Fibroblast of skin of right quadriceps (primary cell): Measurements from ENCODE around the gene RAPGEF1.
"Not testable (repeated sequence)": the region's sequence is repeated elsewhere in the genome, so short reads cannot be mapped to it uniquely, and the experiment has no call there.

Experiments used
- DNase-seq: peaks from one replicate; pipeline ENCODE4 v3.0.0-alpha.2; 2013

The RAPGEF1 gene

DNA sequence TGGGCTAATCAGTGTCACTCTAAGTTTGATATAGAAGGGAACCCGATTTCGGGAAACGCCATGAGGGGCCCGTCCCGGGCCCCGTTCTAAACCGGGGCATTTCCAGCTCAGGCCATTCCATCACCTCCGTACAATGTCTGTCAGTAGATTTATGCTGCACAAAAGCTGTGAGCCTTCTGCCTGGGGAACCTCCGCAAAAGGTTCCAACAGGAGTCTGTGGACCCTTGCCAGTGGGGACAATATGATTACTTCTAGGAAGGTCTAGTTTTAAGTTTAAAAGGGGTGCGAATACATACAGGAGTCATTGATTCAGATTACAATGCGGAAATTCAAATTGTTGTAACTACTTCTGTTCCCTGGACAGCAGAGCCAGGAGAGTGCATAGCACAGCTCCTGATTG, 57.6 kb downstream of the RAPGEF1 start:
- no peak for DNase-seq

DNA sequence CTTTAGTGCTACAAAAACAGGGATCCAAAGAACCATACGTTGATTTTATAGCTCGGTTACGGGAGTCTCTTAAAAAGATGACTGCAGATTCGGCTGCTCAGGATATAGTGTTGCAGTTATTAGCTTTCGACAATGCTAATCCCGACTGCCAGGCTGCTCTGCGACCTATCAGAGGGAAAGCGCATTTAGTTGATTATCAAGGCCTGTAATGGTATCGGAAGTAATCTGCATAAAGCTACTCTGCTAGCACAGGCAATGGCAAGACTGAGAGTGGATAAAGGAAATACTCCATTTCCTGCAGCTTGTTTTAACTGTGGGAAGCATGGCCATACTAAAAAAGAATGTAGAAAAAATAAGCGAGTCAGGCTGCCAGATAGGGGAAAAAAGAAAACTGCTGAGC, 58.0 kb downstream of the RAPGEF1 start:
- not testable (repeated sequence) for DNase-seq

DNA sequence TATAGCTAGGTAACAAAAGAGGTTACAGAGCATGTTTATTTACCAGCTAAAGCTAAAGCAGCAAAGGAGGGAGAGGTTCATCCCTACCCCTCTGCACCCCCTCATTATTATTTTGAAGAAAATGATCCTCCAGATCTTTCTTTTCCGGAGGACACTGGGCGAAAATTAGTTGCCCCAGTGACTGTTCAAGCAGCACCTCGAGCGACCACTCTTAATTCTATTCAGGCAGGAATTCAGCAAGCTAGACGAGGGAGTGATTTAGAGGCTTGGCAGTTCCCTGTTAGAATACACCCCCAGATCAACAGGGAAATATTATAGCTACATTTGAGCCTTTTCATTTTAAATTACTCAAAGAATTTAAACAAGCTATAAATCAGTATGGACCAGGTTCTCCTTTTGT, 58.8 kb downstream of the RAPGEF1 start:
- DNase-seq, result not testable (repeated sequence)

DNA sequence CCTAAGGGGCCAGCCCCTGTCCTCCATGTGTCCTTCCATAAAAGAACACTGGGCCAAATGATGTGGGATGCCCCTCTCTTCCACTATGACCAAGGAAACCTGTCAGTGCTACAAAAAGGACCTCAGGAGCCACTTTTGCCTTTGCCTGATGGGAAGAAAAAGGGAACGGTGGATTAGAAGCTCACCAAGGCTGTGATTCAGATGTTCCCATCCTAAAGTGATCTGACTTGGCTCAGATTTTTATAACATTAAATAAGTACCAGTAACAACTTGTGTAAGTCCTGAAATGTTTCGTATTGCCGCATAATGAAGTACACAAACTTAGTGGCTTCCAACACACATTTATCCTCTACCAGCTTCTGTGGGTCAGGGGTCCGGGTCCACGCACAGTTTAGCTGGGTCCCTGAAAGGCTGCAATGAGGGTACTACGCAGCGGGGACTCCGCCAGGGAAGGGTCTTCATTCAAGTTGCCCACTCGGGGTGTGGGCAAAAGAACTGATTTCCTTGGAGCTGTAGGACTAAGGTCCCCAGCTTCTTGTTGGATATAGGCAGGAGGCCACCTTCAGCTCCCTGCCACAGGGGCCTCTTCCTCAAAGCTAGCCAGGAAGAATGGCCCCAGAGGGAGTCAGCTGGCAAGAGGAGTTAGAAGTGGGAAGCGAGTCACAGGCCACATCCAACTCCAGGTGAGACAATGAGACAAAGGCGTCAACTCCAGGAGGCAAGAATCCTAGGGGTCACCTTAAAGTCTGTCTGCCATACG, 60.4 kb downstream of the RAPGEF1 start:
- no peak for DNase-seq

DNA sequence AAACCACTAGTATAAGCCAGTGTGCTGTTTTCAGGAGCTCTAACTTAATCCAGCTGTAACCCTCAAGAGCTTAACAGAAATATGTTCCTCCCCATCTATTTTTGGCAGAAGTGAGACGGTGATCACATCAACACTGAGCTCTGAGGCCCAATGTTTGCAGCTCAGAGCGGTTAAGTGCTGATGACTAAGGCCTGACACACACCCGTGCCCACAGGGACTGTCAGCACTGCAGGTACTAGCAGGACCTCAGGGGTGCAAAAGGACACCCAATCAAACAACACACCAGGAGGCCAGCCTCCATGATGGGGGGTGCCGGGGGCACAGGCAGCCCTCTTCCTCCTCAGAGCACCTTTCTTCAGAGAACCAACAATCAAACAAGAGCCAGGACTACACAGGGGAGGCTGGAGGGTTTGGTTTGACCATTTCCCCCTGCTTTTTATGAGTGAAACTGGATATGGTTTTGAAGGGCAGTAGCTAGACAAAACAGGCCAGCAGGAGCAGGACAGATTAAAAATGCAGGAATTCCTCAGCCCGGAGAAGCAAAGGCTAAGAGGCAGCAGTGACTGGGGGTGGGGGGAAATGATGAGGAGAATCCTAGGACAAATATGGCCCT, 61.3 kb downstream of the RAPGEF1 start:
- peak; percentile 98 for DNase-seq

DNA sequence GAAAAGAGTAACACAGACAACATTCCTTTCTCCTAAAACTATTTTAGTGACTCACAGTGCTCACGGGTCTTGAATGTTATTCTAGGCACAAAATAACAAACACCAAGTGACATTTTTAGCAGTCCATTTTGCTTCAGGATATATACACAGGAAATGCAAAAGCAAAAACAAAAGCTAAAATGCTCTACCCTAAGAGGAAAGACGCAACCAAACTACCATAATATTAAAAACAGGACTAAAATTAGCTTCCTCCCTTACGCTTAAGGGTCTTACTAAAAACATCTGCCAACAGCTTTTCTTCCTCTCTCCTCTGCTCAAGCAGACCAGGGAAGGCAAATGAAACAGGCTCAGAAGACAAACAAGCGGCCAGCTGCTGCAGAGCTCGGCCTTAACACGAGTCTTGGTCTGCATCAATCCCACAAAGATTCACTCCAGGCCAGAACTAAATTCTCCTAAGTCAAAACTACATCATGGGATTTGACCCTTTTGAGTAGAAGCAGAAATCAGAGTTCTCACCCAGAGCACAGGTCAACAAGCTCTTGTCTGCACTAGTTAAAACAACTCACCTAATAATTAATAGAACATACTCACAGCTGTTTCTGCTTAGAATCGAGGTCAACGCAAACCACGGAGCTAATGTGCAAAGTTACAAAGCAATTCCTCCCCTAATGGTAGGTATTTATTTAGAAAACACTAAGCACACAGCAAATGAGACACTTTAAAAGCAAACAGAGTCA, 62.3 kb downstream of the RAPGEF1 start:
- DNase-seq, result peak; percentile 77

DNA sequence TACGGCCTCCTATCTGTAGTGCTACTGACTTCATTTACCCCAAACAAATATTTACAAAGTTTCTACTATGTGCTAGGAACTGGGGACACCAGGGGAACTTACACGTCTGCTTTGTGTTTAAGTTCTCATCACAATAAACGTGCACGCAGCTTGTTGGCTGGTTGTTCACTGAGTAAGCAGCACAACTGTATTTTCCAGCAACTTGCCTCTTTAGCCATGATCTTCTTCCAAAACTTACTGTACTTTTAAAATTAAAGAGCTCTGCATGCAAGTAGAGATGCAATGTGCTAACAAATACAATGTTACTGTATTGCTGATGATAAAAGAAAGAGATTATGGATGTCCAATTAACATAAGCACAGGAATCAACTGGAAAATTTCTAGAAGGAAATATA, 62.8 kb downstream of the RAPGEF1 start:
- no peak for DNase-seq

DNA sequence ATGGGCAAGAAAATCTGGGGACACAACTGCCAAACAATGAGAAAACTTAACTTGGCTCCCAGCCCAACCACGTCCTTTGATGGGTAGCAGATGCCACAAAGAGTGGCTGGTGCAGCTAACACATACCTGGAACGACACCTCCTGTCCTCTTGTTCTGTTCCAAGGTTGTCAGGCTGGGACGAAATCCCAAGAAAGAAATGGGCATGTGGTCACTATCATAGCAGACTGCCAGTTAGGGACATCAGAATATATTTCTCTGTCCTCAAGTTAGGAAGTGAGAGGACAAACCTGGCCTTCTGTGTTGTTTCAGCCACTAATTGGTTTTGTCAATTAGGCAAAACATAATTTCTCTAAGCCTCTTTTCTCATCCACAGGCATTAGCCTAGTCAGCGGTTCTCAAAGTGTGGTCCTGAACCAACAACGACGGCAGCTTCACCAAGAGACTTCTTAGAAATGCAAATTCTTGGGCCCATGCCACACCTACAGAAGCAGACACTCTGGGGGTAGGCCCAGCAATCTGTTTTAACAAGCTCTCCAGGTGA, 63.4 kb downstream of the RAPGEF1 start:
- no peak for DNase-seq

DNA sequence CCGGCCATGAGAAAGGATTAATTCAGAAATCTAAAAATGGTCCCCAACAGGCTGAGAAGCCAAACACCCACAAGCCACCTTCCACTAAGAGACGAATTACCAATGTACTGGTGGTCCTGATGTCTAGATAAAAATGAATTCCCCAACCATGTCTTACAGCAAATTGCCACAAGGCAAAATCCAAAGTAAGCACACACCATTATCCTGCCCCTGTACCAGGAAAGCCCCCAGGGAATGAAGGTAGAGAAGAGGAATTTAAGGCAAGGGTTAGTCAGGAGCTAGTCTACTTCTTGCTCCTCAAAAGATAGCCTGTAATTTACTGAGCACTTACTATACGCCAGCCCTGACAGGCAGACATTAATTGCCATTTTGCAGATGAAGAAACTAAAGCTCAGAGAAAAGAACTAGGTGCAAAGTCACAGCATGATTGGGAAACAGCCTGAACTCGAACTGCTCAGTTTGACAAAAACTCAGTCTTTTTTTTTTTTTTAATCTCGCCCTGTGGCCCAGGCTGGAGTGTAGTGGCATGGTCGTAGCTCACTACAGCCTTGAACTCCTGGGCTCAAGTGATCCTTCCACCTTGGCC, 64.3 kb downstream of the RAPGEF1 start:
- DNase-seq, result no peak

DNA sequence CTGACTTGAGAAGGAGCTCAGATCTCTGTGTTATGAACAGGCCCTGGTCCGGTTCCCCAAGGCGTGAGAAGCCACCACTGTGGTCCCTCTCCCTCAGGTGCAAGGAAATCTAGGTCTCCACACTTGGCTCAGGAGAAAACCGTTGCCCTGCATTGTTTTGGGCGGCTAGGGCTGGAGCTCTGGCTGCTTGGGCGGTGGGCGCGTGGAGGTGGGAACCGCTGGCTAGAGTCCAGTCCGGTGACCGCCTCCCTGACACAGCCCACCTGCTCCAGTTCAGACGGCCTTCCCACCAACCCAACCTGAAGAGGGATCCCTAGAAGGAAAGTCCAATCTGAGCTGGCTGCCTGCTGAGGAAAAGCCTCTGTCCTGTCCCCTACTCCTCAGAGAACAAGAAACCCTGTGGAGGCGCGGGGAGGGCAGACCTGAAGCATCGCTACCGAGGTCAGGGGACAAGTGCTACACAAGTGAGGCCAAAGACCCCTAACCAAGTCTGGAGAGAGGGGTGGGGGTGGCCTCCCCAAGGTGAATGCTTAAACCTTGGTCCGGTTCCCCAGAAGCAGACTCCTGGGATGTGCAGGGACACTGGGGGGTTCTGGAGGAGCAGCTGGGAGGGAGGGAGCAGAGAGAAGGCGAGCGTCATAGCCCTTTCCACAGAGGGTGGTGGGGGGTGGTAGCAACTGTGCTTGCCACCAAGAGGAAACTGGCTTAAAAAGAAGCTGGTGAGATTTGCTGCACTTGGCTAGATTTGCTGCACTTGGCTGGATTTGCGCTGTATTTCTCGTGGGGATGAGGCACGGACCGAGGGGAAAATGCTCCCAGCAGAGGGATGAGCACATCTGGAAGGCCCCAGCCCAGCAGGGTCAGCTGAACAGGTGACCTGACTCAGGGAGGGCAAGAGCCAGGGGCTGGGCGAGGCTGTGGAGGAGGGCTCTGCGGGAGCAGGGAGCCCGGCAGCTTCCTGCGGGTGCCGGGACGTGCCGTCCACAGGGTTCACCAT, 65.2 kb downstream of the RAPGEF1 start:
- no peak for DNase-seq

DNA sequence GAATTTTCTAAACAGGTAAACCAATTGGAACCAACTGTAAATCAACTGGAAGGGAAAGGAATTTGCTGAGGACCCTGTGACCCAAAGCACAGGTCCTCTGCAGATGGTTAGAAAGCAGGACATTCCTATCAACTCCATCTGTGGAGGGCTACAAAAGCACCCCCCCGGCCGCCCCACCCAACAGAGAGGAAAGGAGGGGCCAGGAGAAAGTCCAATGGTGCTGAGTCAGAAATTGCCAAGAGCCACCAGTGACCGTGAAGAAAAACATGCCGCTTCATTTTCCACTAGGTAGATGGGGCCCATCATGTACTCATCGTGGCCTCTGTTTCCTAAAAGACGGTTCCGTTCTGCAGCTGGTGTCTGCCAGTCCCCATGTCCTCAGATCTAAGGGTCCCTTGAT, 66.3 kb downstream of the RAPGEF1 start:
- DNase-seq, result no peak

DNA sequence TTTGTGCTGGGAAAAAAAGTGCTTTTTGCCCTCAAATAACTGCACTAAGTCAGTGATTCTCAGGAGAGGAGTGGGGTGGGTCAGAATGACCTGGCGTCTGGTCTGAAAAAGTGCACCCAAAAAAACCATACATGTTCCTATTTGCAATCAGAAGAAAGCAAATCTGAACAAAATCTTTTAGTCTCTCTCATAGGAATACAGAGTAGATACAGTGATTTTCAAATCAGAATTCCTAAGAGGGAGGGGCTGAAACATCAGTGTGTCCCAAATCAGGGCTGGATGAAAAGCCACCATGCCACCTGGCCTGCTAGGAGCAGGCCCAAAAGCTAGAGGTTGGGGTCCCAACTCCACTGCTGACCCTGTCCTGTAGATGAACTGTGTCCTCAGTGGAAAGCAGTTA, 66.8 kb downstream of the RAPGEF1 start:
- DNase-seq, result no peak

DNA sequence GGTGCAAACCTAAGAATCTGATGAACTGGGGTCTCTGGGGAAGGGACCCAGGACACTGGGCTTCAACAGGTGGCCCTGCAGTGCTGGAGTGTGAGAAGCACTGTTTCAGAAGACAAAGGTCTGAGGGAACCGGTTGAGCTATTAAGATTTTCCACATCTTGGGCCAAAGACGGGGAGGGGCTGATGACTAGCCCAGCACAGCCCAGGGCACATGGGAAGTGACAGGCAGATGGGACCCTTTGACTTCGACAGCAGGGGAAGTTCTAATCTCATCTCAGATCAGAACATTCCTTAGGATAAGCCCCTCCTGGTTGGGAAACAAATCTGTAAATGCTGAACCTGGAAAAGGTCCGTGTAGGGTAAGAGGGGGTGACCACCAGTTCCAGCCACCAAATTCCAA, 67.4 kb downstream of the RAPGEF1 start:
- DNase-seq, result no peak

DNA sequence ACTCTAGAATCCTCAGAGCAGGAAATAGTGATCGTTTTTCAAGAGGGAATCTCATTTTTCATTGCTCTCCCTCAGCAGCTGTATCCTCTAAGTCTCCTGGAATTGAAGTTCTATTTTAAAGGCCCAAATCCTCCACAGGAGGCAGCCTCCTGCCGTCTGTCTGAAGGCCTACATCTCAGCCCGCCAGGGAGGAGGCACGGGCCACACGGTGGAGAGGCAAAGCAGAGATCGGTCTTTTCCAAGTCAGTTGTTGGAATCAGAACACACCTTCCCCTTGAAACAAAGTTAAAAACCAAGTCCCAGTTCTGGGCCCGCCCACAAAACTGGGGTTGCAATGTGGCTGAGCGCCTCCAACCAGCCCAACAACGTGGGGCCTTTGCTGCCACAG, 68.7 kb downstream of the RAPGEF1 start:
- DNase-seq, result no peak

DNA sequence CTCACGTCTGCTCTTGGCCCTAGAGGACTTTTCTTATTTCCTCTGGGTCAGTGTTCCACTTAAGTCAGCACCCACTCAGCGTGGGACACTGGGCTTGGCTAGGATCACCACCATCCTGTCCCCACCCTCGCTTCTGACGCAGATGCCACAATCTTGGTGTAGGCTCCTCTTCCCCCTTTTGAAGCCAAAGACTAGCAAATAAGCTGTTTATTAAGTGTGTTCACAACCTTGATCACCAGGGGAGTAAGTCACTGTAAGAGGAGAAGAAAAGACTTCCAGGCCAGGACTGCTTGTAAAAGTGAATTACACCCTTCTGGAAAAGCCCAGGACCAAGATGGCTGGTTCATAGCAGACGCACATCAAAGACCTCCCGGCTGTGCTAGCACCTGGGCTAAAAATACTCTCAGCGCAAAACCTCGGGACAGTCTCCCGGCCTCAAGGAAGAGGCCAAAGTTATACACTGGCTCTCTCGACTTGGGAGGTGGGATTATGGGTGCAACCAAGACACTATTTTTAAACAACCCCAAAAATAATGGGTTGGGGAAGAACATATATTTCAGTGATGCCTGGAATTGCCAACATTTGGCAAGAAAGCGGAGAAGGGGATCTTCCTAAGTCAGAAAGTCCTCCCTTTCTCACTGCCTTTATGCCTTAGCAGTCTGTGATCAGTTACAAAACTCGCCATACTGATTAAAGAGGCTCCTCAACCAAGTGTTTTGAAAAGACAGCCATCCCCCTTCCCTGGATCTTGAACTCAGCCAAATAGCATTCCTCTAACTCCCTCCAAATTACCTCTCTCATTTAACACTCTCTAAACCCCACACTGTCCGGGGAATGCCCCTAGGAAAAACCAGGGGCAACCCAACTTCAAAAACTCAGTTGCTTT, 69.4 kb downstream of the RAPGEF1 start:
- no peak for DNase-seq

DNA sequence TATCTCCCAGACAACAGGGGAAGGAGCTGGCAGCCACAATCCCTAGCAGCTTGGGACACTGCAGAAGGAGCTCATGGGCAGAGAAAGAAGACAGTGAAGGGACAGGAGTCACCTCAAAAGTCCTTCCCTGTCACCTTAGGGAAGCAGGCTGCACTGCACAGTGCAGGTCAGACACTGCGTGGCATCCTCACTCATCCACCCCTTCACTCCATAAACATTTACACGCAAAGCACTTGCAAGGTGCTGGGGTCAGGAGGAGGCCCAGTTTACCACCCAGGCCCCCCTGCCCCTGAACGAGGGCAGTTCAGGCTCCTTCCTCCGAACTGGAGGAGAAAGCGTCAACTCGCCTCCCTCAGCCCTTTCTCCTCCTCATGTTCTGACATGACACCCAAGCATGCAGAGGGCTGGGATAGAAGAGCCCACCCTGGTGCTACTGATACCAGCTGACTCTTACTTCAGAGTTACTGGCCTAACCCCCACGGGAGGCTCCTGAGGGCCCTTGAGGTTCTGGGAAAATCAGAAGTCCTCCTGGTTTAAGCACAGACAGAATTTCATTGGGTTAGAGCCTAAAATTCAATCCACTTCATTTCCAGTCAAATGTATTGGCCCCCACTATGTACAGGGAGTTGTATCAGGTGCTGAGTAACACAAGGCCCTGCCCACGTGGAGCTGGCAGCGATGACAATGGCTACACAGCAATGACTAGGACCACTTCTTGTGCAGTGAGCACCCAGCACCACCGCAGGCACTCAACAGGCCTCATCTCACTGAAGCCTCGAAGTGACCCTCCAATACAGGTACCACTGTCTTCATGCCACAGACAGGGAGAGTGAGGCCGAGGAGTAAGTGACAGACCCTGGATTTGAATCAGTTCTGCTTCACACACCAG, 70.4 kb downstream of the RAPGEF1 start:
- DNase-seq, result no peak

DNA sequence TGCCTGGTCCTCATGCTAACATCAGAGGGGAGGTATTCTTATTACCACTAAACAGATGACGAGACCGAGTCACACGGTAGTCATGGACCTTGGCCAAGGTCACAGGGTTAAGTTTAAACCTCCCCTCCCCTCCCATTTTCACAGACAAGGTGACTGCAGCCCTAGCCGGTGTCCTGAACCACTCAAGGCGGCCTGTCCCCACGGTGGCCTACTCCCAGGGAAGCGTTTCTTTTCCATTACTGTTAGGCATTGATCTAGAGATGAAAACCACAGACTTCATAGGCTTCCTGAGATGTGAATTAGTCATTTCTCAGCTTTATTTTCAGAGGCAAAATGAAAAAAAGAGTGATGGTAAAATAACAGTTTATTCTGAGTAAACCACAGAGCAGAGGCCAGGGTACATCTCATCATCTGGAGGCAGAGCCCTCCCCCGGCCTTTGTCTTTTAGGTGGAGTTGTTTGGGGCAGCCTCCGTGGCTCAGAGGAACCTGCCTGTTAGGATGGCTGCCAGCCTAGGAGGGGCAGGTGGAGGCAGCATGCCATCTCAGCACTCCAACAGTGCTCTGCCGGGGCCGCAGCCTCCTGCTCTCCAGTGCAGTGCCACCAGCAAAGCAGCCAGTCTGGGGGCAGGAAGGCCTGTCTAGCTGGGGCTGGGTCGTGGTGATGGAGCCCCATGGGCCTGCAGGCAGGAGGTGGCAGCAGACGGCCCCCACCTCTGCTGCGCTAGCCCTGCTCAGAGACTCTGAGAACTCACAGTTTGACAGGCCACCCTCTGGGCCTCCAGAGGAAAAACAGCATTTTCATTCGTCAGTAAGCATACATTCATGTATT, 71.2 kb downstream of the RAPGEF1 start:
- peak; percentile 75 for DNase-seq

DNA sequence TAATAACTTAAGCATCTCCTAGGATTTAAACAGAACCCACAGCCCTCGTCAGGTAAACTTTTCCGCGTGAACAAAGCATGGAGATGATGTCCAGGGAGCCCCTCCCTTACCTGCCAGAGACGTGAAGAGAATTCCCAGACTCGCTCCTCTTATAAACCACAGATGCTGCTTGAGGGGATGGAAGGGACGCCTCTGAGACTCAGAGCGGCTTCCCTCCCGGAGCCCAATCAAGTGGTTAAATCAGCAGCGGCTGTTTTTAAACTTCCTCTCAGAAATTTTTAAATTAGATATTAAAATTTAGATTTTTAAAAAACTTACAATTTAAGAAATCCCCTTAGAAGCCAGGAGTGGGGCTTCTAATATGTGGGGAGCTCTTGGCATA, 71.8 kb downstream of the RAPGEF1 start:
- DNase-seq, result no peak

DNA sequence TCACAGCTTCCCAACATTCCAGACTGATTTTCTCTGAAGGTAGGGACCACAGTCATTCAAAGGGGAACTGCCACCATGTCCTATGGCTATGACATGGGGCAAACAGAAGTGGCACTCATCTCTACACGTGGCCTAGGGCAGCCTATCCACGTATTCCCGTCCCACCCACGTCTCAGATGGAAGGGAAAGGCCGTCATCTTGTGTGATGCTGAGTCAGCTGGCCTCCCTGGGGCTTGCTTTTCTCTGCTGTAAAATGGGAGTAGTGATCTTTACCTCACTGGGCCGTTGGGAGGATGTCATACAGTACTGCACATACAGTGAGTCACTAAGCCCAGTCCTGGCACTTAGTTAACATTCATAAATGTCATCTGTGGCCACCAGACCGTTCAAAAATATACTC, 72.3 kb downstream of the RAPGEF1 start:
- DNase-seq, result no peak
